GM20431 (cell line): ENCODE results near the gene GPR137.
"Not testable (repeated sequence)": the region's sequence is repeated elsewhere in the genome, so short reads cannot be mapped to it uniquely, and the experiment has no call there.

Experiments
- in situ Hi-C: fragments of 300-500 bp; cut with MseI, MboI; formaldehyde crosslinking; loops from one replicate; pipeline ENCODE4 v1.15.0; 2020; ENCODE audit warnings: low sequenced_read_pairs; ENCODE audit not compliant: unreplicated experiment

The GPR137 gene

GRCh38 chr11:64298966-64299846 lies 13.6 kb downstream of the GPR137 start:
- in situ Hi-C loops: no loop called here

- in situ Hi-C loops: no loop called here
Measured at GRCh38 chr11:64299847-64300648, 14.4 kb downstream of the GPR137 start, which contains the start of gene CATSPERZ. TSS of gene CATSPERZ (plus strand) at chr11:64300358. CDS start at chr11:64300411, 53 bp downstream.

DNA sequence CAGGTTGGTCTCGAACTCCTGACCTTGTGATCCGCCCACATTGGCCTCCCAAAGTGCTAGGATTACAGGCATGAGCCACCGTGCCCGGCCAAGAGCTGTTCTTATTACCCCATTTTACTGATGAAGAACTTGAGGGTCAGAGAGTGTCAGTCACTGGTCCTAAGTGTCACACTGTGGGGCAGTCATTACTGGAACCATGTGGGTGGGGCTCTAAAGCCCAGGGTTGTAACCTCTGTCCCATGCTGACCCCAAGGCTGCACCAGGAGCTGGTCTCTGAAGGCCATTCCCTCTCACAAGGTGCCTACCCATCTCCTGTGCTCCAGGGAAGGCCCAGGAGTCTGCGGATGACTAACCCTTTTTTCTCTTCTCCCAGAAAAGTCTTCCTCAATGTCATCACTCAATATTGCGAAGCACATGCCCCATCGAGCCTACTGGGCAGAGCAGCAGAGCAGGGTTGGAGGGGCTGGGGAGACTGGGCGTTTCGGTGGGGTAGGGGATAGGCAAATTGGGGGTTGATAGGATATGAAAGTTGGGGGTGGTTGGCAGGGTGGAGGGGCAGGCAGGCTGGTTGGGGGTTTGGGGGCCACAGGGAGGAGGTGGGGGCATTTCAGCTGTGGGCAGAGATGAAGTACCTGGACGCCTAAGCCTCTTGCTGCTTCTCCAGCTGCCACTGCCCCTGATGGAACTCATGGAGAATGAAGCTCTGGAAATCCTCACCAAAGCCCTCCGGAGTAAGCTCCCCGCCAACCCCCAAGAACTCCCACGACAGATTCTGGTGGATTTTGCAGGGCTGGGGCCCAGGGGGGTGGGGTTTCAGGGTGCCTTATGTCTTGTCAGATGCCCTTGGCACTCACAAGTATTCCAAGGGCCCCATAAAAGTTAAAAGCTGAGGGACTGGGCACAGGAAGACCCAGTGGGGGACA lies 17.7 kb downstream of the GPR137 start:
- in situ Hi-C loops: no loop called here

DNA sequence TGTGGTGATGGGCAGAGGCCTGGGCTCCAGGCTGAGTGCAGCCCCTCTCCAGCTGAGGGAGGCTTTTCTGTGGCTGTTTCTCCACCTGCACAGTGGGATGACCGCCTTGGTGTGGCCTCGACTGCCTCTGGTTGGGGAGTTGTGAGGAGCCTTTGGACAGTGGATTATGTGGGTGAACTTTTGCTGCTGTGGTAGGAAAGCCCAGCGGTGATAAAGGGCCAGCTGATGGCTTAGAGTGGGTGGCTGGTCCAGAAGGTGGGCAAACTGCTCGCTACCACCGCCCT lies 18.3 kb downstream of the GPR137 start:
- in situ Hi-C loops: no loop called here

DNA sequence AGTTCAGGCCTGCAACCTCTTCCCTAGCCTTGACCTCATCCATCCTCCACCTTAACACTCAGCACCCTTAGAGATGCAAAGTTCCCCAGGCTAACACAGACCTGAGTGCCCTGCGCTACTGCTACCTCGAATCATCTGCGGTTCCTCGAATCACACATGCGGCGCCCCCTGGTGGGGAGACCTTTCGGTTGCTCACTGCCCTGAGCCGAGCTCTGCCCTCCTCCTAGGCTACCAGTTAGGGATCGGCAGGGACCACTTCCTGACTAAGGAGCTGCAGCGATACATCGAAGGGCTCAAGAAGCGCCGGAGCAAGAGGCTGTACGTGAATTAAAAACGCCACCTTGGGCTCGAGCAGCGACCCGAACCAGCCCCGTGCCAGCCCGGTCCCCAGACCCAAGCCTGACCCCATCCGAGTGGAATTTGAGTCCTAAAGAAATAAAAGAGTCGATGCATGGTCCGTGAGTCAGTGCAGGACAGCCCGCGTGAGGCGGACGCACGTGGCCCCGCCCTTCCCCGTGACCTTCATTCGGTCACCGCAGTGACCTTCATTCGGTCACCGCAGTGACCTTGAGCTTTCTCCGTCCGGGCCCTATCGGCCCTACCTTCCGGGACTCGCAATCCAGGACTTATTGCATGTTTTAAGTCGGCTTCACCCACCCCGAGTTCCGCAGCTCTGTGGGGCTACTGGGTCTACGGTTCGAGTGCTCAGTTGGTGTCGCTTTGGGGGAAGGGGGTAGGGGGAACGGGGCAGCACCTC lies 18.8 kb downstream of the GPR137 start:
- in situ Hi-C loops: no loop called here

DNA sequence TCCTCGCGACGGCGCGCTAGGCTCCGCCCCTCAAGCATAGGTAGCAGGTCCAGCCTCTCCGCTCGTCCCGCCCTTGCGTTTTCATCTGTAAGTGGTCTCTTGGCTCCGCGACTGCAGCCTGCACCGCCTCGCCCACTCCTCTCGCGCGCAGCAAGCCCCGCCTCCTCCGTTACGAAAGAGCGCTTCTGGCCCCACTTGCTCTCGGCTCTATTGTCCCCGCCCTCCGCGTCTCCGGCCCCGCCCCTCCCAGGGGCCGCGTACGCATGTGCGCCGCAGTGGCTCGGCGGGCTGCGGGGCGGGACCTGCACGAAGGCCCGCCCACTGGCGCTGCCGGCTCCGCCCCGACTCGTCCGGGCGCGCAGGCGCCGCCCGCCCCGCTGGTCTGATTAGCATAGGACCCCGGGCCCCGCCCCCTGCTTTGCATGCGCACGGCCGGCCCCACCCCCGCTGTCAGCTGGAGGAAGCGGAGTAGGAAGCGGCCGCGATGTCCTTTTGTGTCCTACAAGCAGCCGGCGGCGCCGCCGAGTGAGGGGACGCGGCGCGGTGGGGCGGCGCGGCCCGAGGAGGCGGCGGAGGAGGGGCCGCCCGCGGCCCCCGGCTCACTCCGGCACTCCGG lies 19.5 kb downstream of the GPR137 start, which contains the start of gene ESRRA:
Gene ESRRA (plus strand): TSS at position 450 of the 616 bp plus-strand sequence. CDS start 1,656 bp downstream, outside the sequence.
- in situ Hi-C loops: no loop called here

GRCh38 chr11:64305691-64306562 lies 20.3 kb downstream of the GPR137 start:
- in situ Hi-C loops: no loop called here

DNA sequence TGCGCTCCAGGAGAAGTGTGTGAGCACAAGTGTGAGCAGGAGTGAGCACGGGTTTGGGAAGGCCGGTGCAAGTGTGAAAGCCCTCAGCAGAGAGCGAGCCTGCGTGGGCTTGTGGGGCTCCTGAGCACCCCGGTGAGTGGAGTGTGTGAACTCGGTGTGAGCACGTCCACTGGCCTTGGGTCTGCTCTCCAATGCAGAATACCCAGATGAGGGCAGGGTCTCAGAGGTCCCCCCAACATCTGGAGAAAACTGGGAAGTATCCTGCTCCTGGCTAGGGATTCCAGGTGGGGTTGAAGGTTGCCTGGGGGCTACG lies 20.9 kb downstream of the GPR137 start:
- in situ Hi-C loops: no loop called here

- in situ Hi-C loops: no loop called here
Measured at GRCh38 chr11:64306876-64307622, 21.4 kb downstream of the GPR137 start.

GRCh38 chr11:64307795-64308194 lies 22.1 kb downstream of the GPR137 start:
- in situ Hi-C loops: not testable (repeated sequence)

- in situ Hi-C loops: no loop called here
Measured at GRCh38 chr11:64312947-64313346, 27.3 kb downstream of the GPR137 start.

- in situ Hi-C loops: no loop called here
Measured at GRCh38 chr11:64313491-64314145, 28.0 kb downstream of the GPR137 start.

- in situ Hi-C loops: no loop called here
Measured at GRCh38 chr11:64314146-64314804, 28.6 kb downstream of the GPR137 start.

DNA sequence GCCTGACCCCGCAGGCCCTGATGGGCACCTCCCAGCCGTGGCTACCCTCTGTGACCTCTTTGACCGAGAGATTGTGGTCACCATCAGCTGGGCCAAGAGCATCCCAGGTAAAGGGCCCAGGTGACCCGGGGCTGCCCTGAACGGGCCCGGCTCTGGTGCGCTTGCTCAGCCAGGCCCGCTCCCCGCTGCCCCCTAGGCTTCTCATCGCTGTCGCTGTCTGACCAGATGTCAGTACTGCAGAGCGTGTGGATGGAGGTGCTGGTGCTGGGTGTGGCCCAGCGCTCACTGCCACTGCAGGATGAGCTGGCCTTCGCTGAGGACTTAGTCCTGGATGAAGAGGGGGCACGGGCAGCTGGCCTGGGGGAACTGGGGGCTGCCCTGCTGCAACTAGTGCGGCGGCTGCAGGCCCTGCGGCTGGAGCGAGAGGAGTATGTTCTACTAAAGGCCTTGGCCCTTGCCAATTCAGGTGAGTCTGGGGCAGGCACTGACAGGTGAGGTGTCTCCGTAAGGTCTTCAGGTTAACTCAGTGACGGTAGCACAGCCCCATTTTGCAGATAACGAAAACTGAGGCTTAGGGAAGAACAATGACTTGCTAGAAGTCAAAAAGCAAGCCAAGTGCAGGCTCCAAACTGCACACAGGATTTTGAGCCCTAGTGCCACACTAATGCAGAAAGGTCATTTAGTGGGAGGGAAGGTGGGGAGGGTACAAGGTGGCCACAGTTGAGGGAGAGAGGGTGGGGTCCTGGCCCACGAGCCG lies 29.3 kb downstream of the GPR137 start:
- in situ Hi-C loops: no loop called here

DNA sequence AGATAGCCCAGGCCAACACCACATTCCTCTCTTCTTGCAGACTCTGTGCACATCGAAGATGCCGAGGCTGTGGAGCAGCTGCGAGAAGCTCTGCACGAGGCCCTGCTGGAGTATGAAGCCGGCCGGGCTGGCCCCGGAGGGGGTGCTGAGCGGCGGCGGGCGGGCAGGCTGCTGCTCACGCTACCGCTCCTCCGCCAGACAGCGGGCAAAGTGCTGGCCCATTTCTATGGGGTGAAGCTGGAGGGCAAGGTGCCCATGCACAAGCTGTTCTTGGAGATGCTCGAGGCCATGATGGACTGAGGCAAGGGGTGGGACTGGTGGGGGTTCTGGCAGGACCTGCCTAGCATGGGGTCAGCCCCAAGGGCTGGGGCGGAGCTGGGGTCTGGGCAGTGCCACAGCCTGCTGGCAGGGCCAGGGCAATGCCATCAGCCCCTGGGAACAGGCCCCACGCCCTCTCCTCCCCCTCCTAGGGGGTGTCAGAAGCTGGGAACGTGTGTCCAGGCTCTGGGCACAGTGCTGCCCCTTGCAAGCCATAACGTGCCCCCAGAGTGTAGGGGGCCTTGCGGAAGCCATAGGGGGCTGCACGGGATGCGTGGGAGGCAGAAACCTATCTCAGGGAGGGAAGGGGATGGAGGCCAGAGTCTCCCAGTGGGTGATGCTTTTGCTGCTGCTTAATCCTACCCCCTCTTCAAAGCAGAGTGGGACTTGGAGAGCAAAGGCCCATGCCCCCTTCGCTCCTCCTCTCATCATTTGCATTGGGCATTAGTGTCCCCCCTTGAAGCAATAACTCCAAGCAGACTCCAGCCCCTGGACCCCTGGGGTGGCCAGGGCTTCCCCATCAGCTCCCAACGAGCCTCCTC lies 30.2 kb downstream of the GPR137 start:
- in situ Hi-C loops: not testable (repeated sequence)
